ENCODE data around the gene DET1.

Gene DET1

DNA sequence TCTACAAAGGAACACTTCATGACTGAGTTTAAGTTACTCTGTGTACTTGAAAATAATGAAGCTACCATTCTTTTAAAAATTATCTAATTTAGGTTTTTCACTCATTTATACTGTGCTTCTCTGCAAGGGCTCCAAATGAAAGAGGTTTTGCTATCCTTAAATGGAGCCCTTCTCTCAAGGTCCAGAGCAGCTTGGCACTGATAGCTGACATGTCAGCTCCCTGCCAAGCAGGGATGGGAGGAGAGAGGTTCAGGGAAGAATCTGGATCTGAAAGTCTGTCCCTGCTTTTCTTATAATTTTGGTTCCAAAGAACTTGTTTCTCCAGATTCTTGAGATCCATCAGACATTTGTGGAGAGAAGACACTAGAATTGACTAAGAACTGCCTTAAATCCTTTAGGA, 39.9 kb downstream of the DET1 start:
- no peaks in the 10 kb centered on the region for H3K9me3 ChIP-seq (ENCODE audit: control insufficient read depth, insufficient read depth, low read depth, low read length)
- no peak overlapping the region for H3K4me3 ChIP-seq (ENCODE audit: low read depth, low read length)
- ChIA-PET POLR2A (no interaction called here), CTCF (interaction anchor here (0.6 to 0.7 kb wide), 2 partner anchors 11 to 184 kb away, joined by 3 read pairs; no protein-coding TSS in a partner anchor)
- TF ChIP-seq ZNF133 (tag by site-specific recombination; IDR thresholded peaks at IDR 0.05) (no peak), ZIC2 (tag by site-specific recombination; IDR thresholded peaks at IDR 0.05) (no peak), ZNF596 (tag by site-specific recombination; IDR thresholded peaks at IDR 0.05) (no peak), ZNF792 (tag by site-specific recombination; IDR thresholded peaks at IDR 0.05) (no peak), HOXD13 (CRISPR knock-in tag; IDR thresholded peaks at IDR 0.05; ENCODE audit: borderline replicate concordance) (no peak), ZBTB48 (tag by site-specific recombination; IDR thresholded peaks at IDR 0.05) (no peak), ZNF768 (tag by site-specific recombination; IDR thresholded peaks at IDR 0.05) (no peak), ZNF514 (tag by site-specific recombination; IDR thresholded peaks at IDR 0.05) (no peak), ZNF266 (tag by site-specific recombination; IDR thresholded peaks at IDR 0.05; ENCODE audit: low read depth) (no peak), ZNF394 (tag by site-specific recombination; IDR thresholded peaks at IDR 0.05; ENCODE audit: borderline replicate concordance) (no peak), ZNF707 (tag by site-specific recombination; IDR thresholded peaks at IDR 0.05) (no peak), ZNF354C (tag by site-specific recombination; IDR thresholded peaks at IDR 0.05; ENCODE audit: borderline replicate concordance, low read depth) (no peak), ZBTB17 (tag by site-specific recombination; IDR thresholded peaks at IDR 0.05) (no peak), ZNF366 (tag by site-specific recombination; conservative IDR thresholded peaks at IDR 0.05) (no peak), BCL11A (tag by site-specific recombination; IDR thresholded peaks at IDR 0.05; ENCODE audit: low read depth) (no peak), ZNF335 (tag by site-specific recombination; conservative IDR thresholded peaks at IDR 0.05) (no peak), ZNF76 (tag by site-specific recombination; IDR thresholded peaks at IDR 0.05; ENCODE audit: borderline replicate concordance, low read depth) (no peak)
- TF ChIP-seq, protein P1, sequence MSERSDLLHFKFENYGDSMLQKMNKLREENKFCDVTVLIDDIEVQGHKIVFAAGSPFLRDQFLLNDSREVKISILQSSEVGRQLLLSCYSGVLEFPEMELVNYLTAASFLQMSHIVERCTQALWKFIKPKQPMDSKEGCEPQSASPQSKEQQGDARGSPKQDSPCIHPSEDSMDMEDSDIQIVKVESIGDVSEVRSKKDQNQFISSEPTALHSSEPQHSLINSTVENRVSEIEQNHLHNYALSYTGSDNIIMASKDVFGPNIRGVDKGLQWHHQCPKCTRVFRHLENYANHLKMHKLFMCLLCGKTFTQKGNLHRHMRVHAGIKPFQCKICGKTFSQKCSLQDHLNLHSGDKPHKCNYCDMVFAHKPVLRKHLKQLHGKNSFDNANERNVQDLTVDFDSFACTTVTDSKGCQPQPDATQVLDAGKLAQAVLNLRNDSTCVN (tag by site-specific recombination; optimal IDR thresholded peaks at IDR 0.05): no peak
- TF ChIP-seq, protein P2, sequence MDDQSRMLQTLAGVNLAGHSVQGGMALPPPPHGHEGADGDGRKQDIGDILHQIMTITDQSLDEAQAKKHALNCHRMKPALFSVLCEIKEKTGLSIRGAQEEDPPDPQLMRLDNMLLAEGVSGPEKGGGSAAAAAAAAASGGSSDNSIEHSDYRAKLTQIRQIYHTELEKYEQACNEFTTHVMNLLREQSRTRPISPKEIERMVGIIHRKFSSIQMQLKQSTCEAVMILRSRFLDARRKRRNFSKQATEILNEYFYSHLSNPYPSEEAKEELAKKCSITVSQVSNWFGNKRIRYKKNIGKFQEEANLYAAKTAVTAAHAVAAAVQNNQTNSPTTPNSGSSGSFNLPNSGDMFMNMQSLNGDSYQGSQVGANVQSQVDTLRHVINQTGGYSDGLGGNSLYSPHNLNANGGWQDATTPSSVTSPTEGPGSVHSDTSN (CRISPR knock-in tag; IDR thresholded peaks at IDR 0.05): no peak
- TF ChIP-seq, protein P3, sequence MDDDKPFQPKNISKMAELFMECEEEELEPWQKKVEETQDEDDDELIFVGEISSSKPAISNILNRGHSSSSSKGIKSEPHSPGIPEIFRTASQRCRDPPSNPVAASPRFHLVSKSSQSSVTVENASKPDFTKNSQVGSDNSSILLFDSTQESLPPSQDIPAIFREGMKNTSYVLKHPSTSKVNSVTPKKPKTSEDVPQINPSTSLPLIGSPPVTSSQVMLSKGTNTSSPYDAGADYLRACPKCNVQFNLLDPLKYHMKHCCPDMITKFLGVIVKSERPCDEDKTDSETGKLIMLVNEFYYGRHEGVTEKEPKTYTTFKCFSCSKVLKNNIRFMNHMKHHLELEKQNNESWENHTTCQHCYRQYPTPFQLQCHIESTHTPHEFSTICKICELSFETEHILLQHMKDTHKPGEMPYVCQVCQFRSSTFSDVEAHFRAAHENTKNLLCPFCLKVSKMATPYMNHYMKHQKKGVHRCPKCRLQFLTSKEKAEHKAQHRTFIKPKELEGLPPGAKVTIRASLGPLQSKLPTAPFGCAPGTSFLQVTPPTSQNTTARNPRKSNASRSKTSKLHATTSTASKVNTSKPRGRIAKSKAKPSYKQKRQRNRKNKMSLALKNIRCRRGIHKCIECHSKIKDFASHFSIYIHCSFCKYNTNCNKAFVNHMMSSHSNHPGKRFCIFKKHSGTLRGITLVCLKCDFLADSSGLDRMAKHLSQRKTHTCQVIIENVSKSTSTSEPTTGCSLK (tag by site-specific recombination; IDR thresholded peaks at IDR 0.05): no peak
- no peak overlapping the region for H3K27ac ChIP-seq (ENCODE audit: extremely low read depth, low read depth, low read length)
- no peaks in the 10 kb centered on the region for H3K4me1 ChIP-seq (ENCODE audit: control insufficient read depth, insufficient read depth, low read length)
- peaks cover 6 to 67% of the 10 kb centered on the region in 2 experiments; a peak in 2 of 3 replicates for H3K36me3 ChIP-seq (ENCODE audit: control insufficient read depth in 2 of 2, insufficient read depth in 1 of 2, low read length in 2 of 2)

DNA sequence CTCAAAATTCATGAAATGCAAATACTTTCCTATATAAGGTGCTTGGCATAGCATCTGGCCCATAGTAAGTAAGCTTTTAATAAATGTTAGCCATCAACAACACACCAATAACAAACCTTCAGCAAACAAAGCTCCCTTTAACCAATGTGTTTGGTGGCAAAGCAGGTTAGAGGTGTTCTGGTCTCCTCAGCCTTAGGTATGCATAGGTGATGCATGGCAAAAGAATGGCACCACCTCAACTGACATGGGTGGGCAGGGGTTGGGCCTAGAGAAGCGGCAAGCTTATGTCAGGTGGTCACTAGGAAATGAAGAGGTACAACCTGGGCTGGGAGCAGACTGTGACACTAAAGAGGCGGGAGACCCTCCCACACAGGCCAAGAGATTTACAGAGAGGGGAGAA, 40.8 kb downstream of the DET1 start:
- Histone ChIP-seq H3K4me1 (ENCODE audit: control insufficient read depth, insufficient read depth, low read length) (no peaks in the 10 kb centered on the region), H3K9me3 (ENCODE audit: control insufficient read depth, insufficient read depth, low read depth, low read length) (no peaks in the 10 kb centered on the region), H3K4me3 (ENCODE audit: low read depth, low read length) (no peak overlapping the region), H3K27ac (ENCODE audit: extremely low read depth, low read depth, low read length) (no peak overlapping the region), H3K36me3 (ENCODE audit: control insufficient read depth in 2 of 2, insufficient read depth in 1 of 2, low read length in 2 of 2) (peaks cover 6 to 58% of the 10 kb centered on the region in 2 experiments; a peak in 2 of 3 replicates)
- ChIA-PET POLR2A (no interaction called here), CTCF (interaction anchor here (0.7 kb wide), 2 partner anchors 10 to 90 kb away, joined by 3 read pairs; no protein-coding TSS in a partner anchor)
- TF ChIP-seq BCL11B (tag by site-specific recombination; IDR thresholded peaks at IDR 0.05; ENCODE audit: low read depth) (no peak), REPIN1 (tag by site-specific recombination; IDR thresholded peaks at IDR 0.05; ENCODE audit: low read depth) (no peak), ZNF292 (tag by site-specific recombination; IDR thresholded peaks at IDR 0.05; ENCODE audit: borderline replicate concordance, low read depth) (no peak), ZNF561 (tag by site-specific recombination; IDR thresholded peaks at IDR 0.05; ENCODE audit: borderline replicate concordance) (no peak), TRIM28 (IDR thresholded peaks at IDR 0.05; ENCODE audit: borderline replicate concordance, low read length) (no peak)
- TF ChIP-seq, protein P4, sequence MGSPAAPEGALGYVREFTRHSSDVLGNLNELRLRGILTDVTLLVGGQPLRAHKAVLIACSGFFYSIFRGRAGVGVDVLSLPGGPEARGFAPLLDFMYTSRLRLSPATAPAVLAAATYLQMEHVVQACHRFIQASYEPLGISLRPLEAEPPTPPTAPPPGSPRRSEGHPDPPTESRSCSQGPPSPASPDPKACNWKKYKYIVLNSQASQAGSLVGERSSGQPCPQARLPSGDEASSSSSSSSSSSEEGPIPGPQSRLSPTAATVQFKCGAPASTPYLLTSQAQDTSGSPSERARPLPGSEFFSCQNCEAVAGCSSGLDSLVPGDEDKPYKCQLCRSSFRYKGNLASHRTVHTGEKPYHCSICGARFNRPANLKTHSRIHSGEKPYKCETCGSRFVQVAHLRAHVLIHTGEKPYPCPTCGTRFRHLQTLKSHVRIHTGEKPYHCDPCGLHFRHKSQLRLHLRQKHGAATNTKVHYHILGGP (tag by site-specific recombination; IDR thresholded peaks at IDR 0.05): no peak
- TF ChIP-seq, protein P5, sequence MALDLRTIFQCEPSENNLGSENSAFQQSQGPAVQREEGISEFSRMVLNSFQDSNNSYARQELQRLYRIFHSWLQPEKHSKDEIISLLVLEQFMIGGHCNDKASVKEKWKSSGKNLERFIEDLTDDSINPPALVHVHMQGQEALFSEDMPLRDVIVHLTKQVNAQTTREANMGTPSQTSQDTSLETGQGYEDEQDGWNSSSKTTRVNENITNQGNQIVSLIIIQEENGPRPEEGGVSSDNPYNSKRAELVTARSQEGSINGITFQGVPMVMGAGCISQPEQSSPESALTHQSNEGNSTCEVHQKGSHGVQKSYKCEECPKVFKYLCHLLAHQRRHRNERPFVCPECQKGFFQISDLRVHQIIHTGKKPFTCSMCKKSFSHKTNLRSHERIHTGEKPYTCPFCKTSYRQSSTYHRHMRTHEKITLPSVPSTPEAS (tag by site-specific recombination; IDR thresholded peaks at IDR 0.05): no peak
- TF ChIP-seq, protein P6, sequence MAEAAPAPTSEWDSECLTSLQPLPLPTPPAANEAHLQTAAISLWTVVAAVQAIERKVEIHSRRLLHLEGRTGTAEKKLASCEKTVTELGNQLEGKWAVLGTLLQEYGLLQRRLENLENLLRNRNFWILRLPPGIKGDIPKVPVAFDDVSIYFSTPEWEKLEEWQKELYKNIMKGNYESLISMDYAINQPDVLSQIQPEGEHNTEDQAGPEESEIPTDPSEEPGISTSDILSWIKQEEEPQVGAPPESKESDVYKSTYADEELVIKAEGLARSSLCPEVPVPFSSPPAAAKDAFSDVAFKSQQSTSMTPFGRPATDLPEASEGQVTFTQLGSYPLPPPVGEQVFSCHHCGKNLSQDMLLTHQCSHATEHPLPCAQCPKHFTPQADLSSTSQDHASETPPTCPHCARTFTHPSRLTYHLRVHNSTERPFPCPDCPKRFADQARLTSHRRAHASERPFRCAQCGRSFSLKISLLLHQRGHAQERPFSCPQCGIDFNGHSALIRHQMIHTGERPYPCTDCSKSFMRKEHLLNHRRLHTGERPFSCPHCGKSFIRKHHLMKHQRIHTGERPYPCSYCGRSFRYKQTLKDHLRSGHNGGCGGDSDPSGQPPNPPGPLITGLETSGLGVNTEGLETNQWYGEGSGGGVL (tag by site-specific recombination; IDR thresholded peaks at IDR 0.05): no peak

Data from HEK293 (cell line).